HepG2 (cell line): ENCODE data around the gene SLC25A48. TPM values are rescaled to one million over a fixed set of nuclear protein-coding genes. Genes with fewer than 3 reads are reported as not detected.

Source experiments
- CBX5 ChIP-seq: sonication (generic); formaldehyde crosslinking; IDR thresholded peaks from 2 replicates; pipeline ENCODE4 v1.4.0; 2020; ENCODE audit warnings: missing genetic modification reagents, borderline replicate concordance
- CENPBD1 ChIP-seq: sonication (generic); formaldehyde crosslinking; IDR thresholded peaks from 2 replicates; pipeline ENCODE4 v1.8.0; 2022; ENCODE audit warnings: missing genetic modification reagents, low read depth, mild to moderate bottlenecking, borderline replicate concordance
- HMG20B ChIP-seq: conservative IDR thresholded peaks from 2 replicates; pipeline ENCODE4 v1.6.1; 2016; ENCODE audit warnings: missing genetic modification reagents, missing compliant biosample characterization
- HMGXB4 ChIP-seq, 2 experiments: sonication (generic) in 1 of 2; formaldehyde crosslinking in 1 of 2; IDR thresholded peaks; 2 replicates each; pipeline versions ENCODE4 v1.4.0 to v1.6.1; 2018 to 2020; ENCODE audit warnings: missing genetic modification reagents in 2 of 2, borderline replicate concordance in 1 of 2, low read depth in 1 of 2, mild to moderate bottlenecking in 1 of 2, missing biosample characterization in 1 of 2
- IKZF1 ChIP-seq: fragments of 450-650 bp; IDR thresholded peaks from 2 replicates; pipeline ENCODE4 v1.7.1; 2016
- IRF2 ChIP-seq: IDR thresholded peaks from 2 replicates; pipeline ENCODE4 v1.6.1; 2018; ENCODE audit warnings: missing genetic modification reagents, missing compliant biosample characterization
- KAT8 ChIP-seq: IDR thresholded peaks from 2 replicates; pipeline ENCODE4 v1.6.1; 2016; ENCODE audit warnings: missing genetic modification reagents, missing compliant biosample characterization
- KDM3A ChIP-seq: IDR thresholded peaks from 2 replicates; pipeline ENCODE4 v1.6.1; 2018; ENCODE audit warnings: low read depth, missing compliant biosample characterization
- KDM5B ChIP-seq: sonication (generic); formaldehyde crosslinking; IDR thresholded peaks from 2 replicates; pipeline ENCODE4 v1.4.0; 2020; ENCODE audit warnings: missing genetic modification reagents, mild to moderate bottlenecking, borderline replicate concordance
- KLF13 ChIP-seq: sonication (generic); formaldehyde crosslinking; IDR thresholded peaks from 2 replicates; pipeline ENCODE4 v1.4.0; 2020; ENCODE audit warnings: mild to moderate bottlenecking, missing genetic modification reagents
- MTERF4 ChIP-seq: sonication (generic); formaldehyde crosslinking; IDR thresholded peaks from 2 replicates; pipeline ENCODE4 v1.8.0; 2023; ENCODE audit warnings: mild to moderate bottlenecking, missing genetic modification reagents
- MTF1 ChIP-seq: sonication (generic); formaldehyde crosslinking; IDR thresholded peaks from 2 replicates; pipeline ENCODE4 v1.5.0; 2020; ENCODE audit warnings: missing genetic modification reagents
- NPAS2 ChIP-seq: sonication (generic); formaldehyde crosslinking; IDR thresholded peaks from 2 replicates; pipeline ENCODE4 v1.8.0; 2022; ENCODE audit warnings: mild to moderate bottlenecking, missing genetic modification reagents, borderline replicate concordance
- RBAK ChIP-seq: sonication (generic); formaldehyde crosslinking; IDR thresholded peaks from 2 replicates; pipeline ENCODE4 v1.5.1; 2020; ENCODE audit warnings: mild to moderate bottlenecking, missing genetic modification reagents
- RFX3 ChIP-seq: IDR thresholded peaks from 2 replicates; pipeline ENCODE4 v1.6.1; 2016; ENCODE audit warnings: missing biosample characterization, missing genetic modification reagents
- SATB2 ChIP-seq: sonication (generic); formaldehyde crosslinking; IDR thresholded peaks from 2 replicates; pipeline ENCODE4 v1.5.0; 2020; ENCODE audit warnings: missing genetic modification reagents
- SSRP1 ChIP-seq: IDR thresholded peaks from 2 replicates; pipeline ENCODE4 v1.6.1; 2016; ENCODE audit warnings: control low read depth
- ZBTB20 ChIP-seq: sonication (generic); formaldehyde crosslinking; IDR thresholded peaks from 2 replicates; pipeline ENCODE4 v1.8.1; 2023; ENCODE audit warnings: missing genetic modification reagents, low read depth, mild to moderate bottlenecking, borderline replicate concordance
- ZNF18 ChIP-seq: sonication (generic); formaldehyde crosslinking; IDR thresholded peaks from 2 replicates; pipeline ENCODE4 v1.8.0; 2022; ENCODE audit warnings: mild to moderate bottlenecking, missing genetic modification reagents; ENCODE audit not compliant: insufficient replicate concordance
- ZNF33A ChIP-seq: sonication (generic); formaldehyde crosslinking; IDR thresholded peaks from 2 replicates; pipeline ENCODE4 v1.5.1; 2020; ENCODE audit warnings: missing genetic modification reagents, mild to moderate bottlenecking, moderate library complexity, borderline replicate concordance
- ZNF460 ChIP-seq: sonication (generic); formaldehyde crosslinking; IDR thresholded peaks from 2 replicates; pipeline ENCODE4 v1.5.1; 2020; ENCODE audit warnings: missing genetic modification reagents, mild to moderate bottlenecking, borderline replicate concordance
- ZNF510 ChIP-seq: sonication (generic); formaldehyde crosslinking; IDR thresholded peaks from 2 replicates; pipeline ENCODE4 v1.4.0; 2020; ENCODE audit warnings: low read depth, mild to moderate bottlenecking, missing genetic modification reagents
- ZNF572 ChIP-seq: sonication (generic); formaldehyde crosslinking; IDR thresholded peaks from 2 replicates; pipeline ENCODE4 v1.5.1; 2020; ENCODE audit warnings: mild to moderate bottlenecking, missing genetic modification reagents
- ZNF580 ChIP-seq: IDR thresholded peaks from 2 replicates; pipeline ENCODE4 v1.6.1; 2016; ENCODE audit warnings: low read depth, borderline replicate concordance
- ZNF780A ChIP-seq: sonication (generic); formaldehyde crosslinking; IDR thresholded peaks from 2 replicates; pipeline ENCODE4 v1.8.0; 2022; ENCODE audit warnings: mild to moderate bottlenecking, missing genetic modification reagents, moderate library complexity
- polyA plus RNA-seq, 8 experiments: library from polyadenylated mRNA; depleted of rRNA in 3 of 8; stranded (reverse) in 7 of 8; unstranded in 1 of 8; fragments of >200 nt; fragmentation: Illumina TruSeq in 4 of 8; extraction: Trizol in 4 of 8; gene quantifications; 2 replicates each; pipeline versions ENCODE4 v1.2.1 to v1.2.3, GENCODE V29; 2011 to 2016; ENCODE audit warnings: low read depth in 4 of 8, missing spikeins in 1 of 8, mixed read lengths in 1 of 8; ENCODE audit not compliant: insufficient read depth in 1 of 8
- total RNA-seq, 5 experiments: library from RNA; depleted of rRNA; stranded (reverse); fragments of >200 nt; fragmentation: Illumina TruSeq; extraction: Trizol; gene quantifications; 2 replicates each; pipeline ENCODE4 v1.2.3, GENCODE V29; 2016; ENCODE audit warnings: low read depth in 1 of 5

The SLC25A48 gene
- total and polyA plus RNA-seq, 2 of the 13 experiments (the other 11 are each of a cell fraction or from before 2014, with no cell fraction given) = 0.17 to 4.5 TPM

GRCh38 chr5:135930029-135930948 lies 95.8 kb downstream of the SLC25A48 start (continued):
- TF ChIP-seq MTERF4 (CRISPR knock-in tag) = 0 out of 2 replicates have a peak, but pooled peaks have one; percentile 5
- no peak for TF ChIP-seq ZNF510
- no peak for TF ChIP-seq KAT8 (CRISPR knock-in tag)
- TF ChIP-seq NPAS2 (CRISPR knock-in tag) = no peak
- no peak for TF ChIP-seq ZNF18 (CRISPR knock-in tag)
- no peak for TF ChIP-seq RFX3
- TF ChIP-seq IRF2 (CRISPR knock-in tag) = no peak
- TF ChIP-seq KDM3A = no peak
- TF ChIP-seq ZNF580 = peak; percentile 25; the same call in 1 of the 2 replicates
- 0 out of 2 replicates have a peak, but pooled peaks have one; percentile 7 for TF ChIP-seq SATB2 (CRISPR knock-in tag)
- TF ChIP-seq ZNF572 (CRISPR knock-in tag) = no peak
- TF ChIP-seq CENPBD1 = no peak
- peak in 1 of 2 experiments; percentile 55; a peak in 3 of 4 replicates for TF ChIP-seq HMGXB4 (CRISPR knock-in tag; IDR thresholded peaks at IDR 0.05; ENCODE audit: borderline replicate concordance in 1 of 2, low read depth in 1 of 2)
- TF ChIP-seq IKZF1 = no peak
- no peak for TF ChIP-seq SSRP1 (CRISPR knock-in tag)
- TF ChIP-seq MTF1 (CRISPR knock-in tag) = no peak
- TF ChIP-seq CBX5 = no peak
- 0 out of 2 replicates have a peak, but pooled peaks have one; percentile 32 for TF ChIP-seq KDM5B (CRISPR knock-in tag)
- TF ChIP-seq ZNF460 (CRISPR knock-in tag) = no peak
- TF ChIP-seq RBAK (CRISPR knock-in tag) = no peak
- no peak for TF ChIP-seq ZNF33A (CRISPR knock-in tag)
- no peak for TF ChIP-seq HMG20B (CRISPR knock-in tag)
- TF ChIP-seq KLF13 (CRISPR knock-in tag) = no peak
- no peak for TF ChIP-seq ZBTB20 (CRISPR knock-in tag)
- TF ChIP-seq ZNF780A (CRISPR knock-in tag) = no peak
